SK-N-SH (cell line): ENCODE measurements around the gene CENPQ.

ENCODE experiments used
- ELF1 ChIP-seq: IDR thresholded peaks from 2 replicates; pipeline ENCODE4 v1.4.0; 2012
- MXI1 ChIP-seq: IDR thresholded peaks from 2 replicates; pipeline ENCODE4 v1.6.1; 2012; ENCODE audit warnings: mild to moderate bottlenecking, low read depth, low read length, improper control_type of control experiment
- POLR2AphosphoS5 ChIP-seq: IDR thresholded peaks from 2 replicates; pipeline ENCODE4 v1.6.1; 2012; ENCODE audit warnings: low read depth, low read length
- RAD21 ChIP-seq: IDR thresholded peaks from 2 replicates; pipeline ENCODE4 v1.6.1; 2012; ENCODE audit warnings: mild to moderate bottlenecking, low read length
- SIN3A ChIP-seq: IDR thresholded peaks from 2 replicates; pipeline ENCODE4 v1.6.1; 2012; ENCODE audit warnings: low read depth, mild to moderate bottlenecking, low read length, moderate library complexity, borderline replicate concordance
- TF ChIP-seq, protein P1 (sequence below): fragments of 200-600 bp; sonication (generic); IDR thresholded peaks from 2 replicates; pipeline ENCODE4 v1.6.1; 2017; ENCODE audit warnings: antibody characterized with exemption, mild to moderate bottlenecking, moderate library complexity
- TF ChIP-seq, protein P2 (sequence below): fragments of 150-350 bp; IDR thresholded peaks from 2 replicates; pipeline ENCODE4 v1.6.1; 2017; ENCODE audit warnings: antibody characterized with exemption, low read length, low read depth, borderline replicate concordance
- TF ChIP-seq, protein P3 (sequence below): IDR thresholded peaks from 2 replicates; pipeline ENCODE4; 2012
- TF ChIP-seq, protein P4 (sequence below): IDR thresholded peaks from 2 replicates; pipeline ENCODE4 v1.6.1; 2012; ENCODE audit warnings: mild to moderate bottlenecking, low read depth, low read length, moderate library complexity

DNA sequence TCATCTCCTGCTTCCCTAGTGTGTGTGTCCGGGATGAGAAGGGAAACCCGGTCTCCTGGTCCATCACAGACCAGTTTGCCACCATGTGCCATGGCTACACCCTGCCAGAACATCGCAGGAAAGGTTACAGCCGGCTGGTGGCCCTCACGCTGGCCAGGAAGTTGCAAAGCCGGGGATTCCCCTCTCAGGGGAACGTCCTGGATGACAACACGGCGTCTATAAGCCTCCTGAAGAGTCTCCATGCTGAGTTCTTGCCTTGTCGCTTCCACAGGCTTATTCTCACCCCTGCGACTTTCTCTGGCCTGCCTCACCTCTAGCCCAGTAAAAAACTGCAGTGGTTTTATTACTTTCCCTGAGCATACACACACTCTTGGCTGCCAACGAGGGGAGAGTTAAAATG is 63.4 kb downstream of the CENPQ start:
- TF ChIP-seq POLR2AphosphoS5 (no peak), RAD21 (no peak), ELF1 (no peak), SIN3A (no peak), MXI1 (no peak)
- TF ChIP-seq, protein P1, sequence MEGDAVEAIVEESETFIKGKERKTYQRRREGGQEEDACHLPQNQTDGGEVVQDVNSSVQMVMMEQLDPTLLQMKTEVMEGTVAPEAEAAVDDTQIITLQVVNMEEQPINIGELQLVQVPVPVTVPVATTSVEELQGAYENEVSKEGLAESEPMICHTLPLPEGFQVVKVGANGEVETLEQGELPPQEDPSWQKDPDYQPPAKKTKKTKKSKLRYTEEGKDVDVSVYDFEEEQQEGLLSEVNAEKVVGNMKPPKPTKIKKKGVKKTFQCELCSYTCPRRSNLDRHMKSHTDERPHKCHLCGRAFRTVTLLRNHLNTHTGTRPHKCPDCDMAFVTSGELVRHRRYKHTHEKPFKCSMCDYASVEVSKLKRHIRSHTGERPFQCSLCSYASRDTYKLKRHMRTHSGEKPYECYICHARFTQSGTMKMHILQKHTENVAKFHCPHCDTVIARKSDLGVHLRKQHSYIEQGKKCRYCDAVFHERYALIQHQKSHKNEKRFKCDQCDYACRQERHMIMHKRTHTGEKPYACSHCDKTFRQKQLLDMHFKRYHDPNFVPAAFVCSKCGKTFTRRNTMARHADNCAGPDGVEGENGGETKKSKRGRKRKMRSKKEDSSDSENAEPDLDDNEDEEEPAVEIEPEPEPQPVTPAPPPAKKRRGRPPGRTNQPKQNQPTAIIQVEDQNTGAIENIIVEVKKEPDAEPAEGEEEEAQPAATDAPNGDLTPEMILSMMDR, result no peak
- TF ChIP-seq, protein P2, sequence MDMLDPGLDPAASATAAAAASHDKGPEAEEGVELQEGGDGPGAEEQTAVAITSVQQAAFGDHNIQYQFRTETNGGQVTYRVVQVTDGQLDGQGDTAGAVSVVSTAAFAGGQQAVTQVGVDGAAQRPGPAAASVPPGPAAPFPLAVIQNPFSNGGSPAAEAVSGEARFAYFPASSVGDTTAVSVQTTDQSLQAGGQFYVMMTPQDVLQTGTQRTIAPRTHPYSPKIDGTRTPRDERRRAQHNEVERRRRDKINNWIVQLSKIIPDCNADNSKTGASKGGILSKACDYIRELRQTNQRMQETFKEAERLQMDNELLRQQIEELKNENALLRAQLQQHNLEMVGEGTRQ, result no peak
- TF ChIP-seq, protein P3, sequence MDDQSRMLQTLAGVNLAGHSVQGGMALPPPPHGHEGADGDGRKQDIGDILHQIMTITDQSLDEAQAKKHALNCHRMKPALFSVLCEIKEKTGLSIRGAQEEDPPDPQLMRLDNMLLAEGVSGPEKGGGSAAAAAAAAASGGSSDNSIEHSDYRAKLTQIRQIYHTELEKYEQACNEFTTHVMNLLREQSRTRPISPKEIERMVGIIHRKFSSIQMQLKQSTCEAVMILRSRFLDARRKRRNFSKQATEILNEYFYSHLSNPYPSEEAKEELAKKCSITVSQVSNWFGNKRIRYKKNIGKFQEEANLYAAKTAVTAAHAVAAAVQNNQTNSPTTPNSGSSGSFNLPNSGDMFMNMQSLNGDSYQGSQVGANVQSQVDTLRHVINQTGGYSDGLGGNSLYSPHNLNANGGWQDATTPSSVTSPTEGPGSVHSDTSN, result no peak
- TF ChIP-seq, protein P4, sequence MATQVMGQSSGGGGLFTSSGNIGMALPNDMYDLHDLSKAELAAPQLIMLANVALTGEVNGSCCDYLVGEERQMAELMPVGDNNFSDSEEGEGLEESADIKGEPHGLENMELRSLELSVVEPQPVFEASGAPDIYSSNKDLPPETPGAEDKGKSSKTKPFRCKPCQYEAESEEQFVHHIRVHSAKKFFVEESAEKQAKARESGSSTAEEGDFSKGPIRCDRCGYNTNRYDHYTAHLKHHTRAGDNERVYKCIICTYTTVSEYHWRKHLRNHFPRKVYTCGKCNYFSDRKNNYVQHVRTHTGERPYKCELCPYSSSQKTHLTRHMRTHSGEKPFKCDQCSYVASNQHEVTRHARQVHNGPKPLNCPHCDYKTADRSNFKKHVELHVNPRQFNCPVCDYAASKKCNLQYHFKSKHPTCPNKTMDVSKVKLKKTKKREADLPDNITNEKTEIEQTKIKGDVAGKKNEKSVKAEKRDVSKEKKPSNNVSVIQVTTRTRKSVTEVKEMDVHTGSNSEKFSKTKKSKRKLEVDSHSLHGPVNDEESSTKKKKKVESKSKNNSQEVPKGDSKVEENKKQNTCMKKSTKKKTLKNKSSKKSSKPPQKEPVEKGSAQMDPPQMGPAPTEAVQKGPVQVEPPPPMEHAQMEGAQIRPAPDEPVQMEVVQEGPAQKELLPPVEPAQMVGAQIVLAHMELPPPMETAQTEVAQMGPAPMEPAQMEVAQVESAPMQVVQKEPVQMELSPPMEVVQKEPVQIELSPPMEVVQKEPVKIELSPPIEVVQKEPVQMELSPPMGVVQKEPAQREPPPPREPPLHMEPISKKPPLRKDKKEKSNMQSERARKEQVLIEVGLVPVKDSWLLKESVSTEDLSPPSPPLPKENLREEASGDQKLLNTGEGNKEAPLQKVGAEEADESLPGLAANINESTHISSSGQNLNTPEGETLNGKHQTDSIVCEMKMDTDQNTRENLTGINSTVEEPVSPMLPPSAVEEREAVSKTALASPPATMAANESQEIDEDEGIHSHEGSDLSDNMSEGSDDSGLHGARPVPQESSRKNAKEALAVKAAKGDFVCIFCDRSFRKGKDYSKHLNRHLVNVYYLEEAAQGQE, result no peak
